IMR-90 (cell line): ENCODE results near the gene DNAH8. TPM values are rescaled to one million over a fixed set of nuclear protein-coding genes. Genes with fewer than 3 reads are reported as not detected.

ENCODE experiments used
- ATAC-seq: fragments of 200-7000 bp; cut with Tn5 transposase; 2 replicates; pipeline ENCODE4 v1.9.1; 2020; ENCODE audit warnings: low read depth, mild to moderate bottlenecking, moderate library complexity
- BruUV-seq: library from RNA; stranded (reverse); fragments of 400-500 nt; replicated peaks from 2 replicates; lab custom pipeline; 2021; lab: Mats Ljungman, UMichigan
- CTCF ChIA-PET: fragments of 300-600 bp; formaldehyde crosslinking; extraction: SDS; loops from one replicate; lab custom pipeline; 2021; ENCODE audit warnings: antibody characterized with exemption; lab: Yijun Ruan, JAX
- POLR2A ChIA-PET: fragments of 300-600 bp; sonication (Branson Sonifier 250); formaldehyde crosslinking; loops from one replicate; lab custom pipeline; 2022; ENCODE audit warnings: antibody characterized with exemption; ENCODE audit not compliant: unreplicated experiment; lab: Charles Lee
- DNase-seq: peaks from one replicate; pipeline ENCODE4 v3.0.0; 2013
- H2AFZ ChIP-seq: replicated peaks from 2 replicates; pipeline ENCODE3; 2013; ENCODE audit warnings: low read length, mild to moderate bottlenecking; ENCODE audit not compliant: poor library complexity
- H2AK5ac ChIP-seq: 2 replicates; pipeline ENCODE4 v1.6.1; 2013; ENCODE audit warnings: low read depth, low read length, inconsistent platforms
- H2AK9ac ChIP-seq: replicated peaks from 2 replicates; pipeline ENCODE3; 2013; ENCODE audit warnings: mild to moderate bottlenecking, low read depth, low read length, moderate library complexity; ENCODE audit not compliant: poor library complexity
- H2BK120ac ChIP-seq: 2 replicates; pipeline ENCODE4 v1.6.1; 2013; ENCODE audit warnings: low read depth, low read length, inconsistent platforms
- H2BK15ac ChIP-seq: 3 replicates; pipeline ENCODE4 v1.6.1; 2013; ENCODE audit warnings: low read depth, low read length, inconsistent platforms
- H2BK20ac ChIP-seq: 2 replicates; pipeline ENCODE4 v1.6.1; 2013; ENCODE audit warnings: low read depth, mild to moderate bottlenecking, inconsistent platforms, low read length, moderate library complexity
- H2BK5ac ChIP-seq: 2 replicates; pipeline ENCODE4 v1.6.1; 2013; ENCODE audit warnings: mild to moderate bottlenecking, low read depth, low read length, inconsistent platforms; ENCODE audit not compliant: poor library complexity, severe bottlenecking
- H3K14ac ChIP-seq: replicated peaks from 2 replicates; pipeline ENCODE4 v1.6.1; 2013; ENCODE audit warnings: low read depth, low read length, inconsistent platforms
- H3K18ac ChIP-seq: 2 replicates; pipeline ENCODE4 v1.6.1; 2013; ENCODE audit warnings: low read depth, low read length, control low read depth
- H3K23ac ChIP-seq: 2 replicates; pipeline ENCODE4 v1.6.1; 2013; ENCODE audit warnings: low read depth, low read length, inconsistent platforms
- H3K27ac ChIP-seq: 2 replicates; pipeline ENCODE4 v1.5.1; 2013; ENCODE audit warnings: mild to moderate bottlenecking, control low read depth, low read length; ENCODE audit not compliant: insufficient read depth
- H3K27me3 ChIP-seq: 2 replicates; pipeline ENCODE4 v1.6.1; 2013; ENCODE audit warnings: low read length; ENCODE audit not compliant: control insufficient read depth, insufficient read depth
- H3K36me3 ChIP-seq: 2 replicates; pipeline ENCODE4 v1.6.1; 2013; ENCODE audit warnings: low read length, mixed read lengths; ENCODE audit not compliant: control insufficient read depth, insufficient read depth
- H3K4ac ChIP-seq: 2 replicates; pipeline ENCODE4 v1.6.1; 2013; ENCODE audit warnings: low read depth, low read length, inconsistent platforms
- H3K4me1 ChIP-seq: 2 replicates; pipeline ENCODE4 v1.6.1; 2013; ENCODE audit warnings: low read length, mixed read lengths; ENCODE audit not compliant: control insufficient read depth, insufficient read depth
- H3K4me2 ChIP-seq: 2 replicates; pipeline ENCODE4 v1.6.1; 2013; ENCODE audit warnings: low read depth, mild to moderate bottlenecking, control low read depth, low read length, moderate library complexity
- H3K4me3 ChIP-seq: 2 replicates; pipeline ENCODE4 v1.5.1; 2013; ENCODE audit warnings: low read depth, mild to moderate bottlenecking, control low read depth, low read length, moderate library complexity; ENCODE audit not compliant: insufficient read depth
- H3K56ac ChIP-seq: 2 replicates; pipeline ENCODE4 v1.6.1; 2013; ENCODE audit warnings: low read length, inconsistent platforms; ENCODE audit not compliant: insufficient read depth; ENCODE audit errors: extremely low read depth
- H3K79me1 ChIP-seq, 2 experiments: 2 replicates each; pipeline ENCODE4 v1.6.1; 2013; ENCODE audit warnings: low read length in 2 of 2, inconsistent platforms in 1 of 2, low read depth in 1 of 2
- H3K9ac ChIP-seq: 2 replicates; pipeline ENCODE4 v1.6.1; 2013; ENCODE audit warnings: low read depth, low read length, control low read depth
- H3K9me1 ChIP-seq: 2 replicates; pipeline ENCODE4 v1.6.1; 2013; ENCODE audit warnings: low read length, inconsistent platforms; ENCODE audit not compliant: insufficient read depth
- H3K9me3 ChIP-seq: 2 replicates; pipeline ENCODE4 v1.6.1; 2013; ENCODE audit warnings: low read length; ENCODE audit not compliant: control insufficient read depth, insufficient read depth
- H4K20me1 ChIP-seq: 2 replicates; pipeline ENCODE4 v1.6.1; 2013; ENCODE audit warnings: low read length, inconsistent platforms; ENCODE audit not compliant: insufficient read depth
- H4K5ac ChIP-seq: 2 replicates; pipeline ENCODE4 v1.6.1; 2013; ENCODE audit warnings: mild to moderate bottlenecking, low read depth, low read length, control low read depth
- H4K8ac ChIP-seq, 2 experiments: 2 replicates each; pipeline ENCODE4 v1.6.1; 2013; ENCODE audit warnings: low read depth in 2 of 2, low read length in 2 of 2, control low read depth in 1 of 2, inconsistent platforms in 1 of 2
- H4K91ac ChIP-seq: 2 replicates; pipeline ENCODE4 v1.6.1; 2013; ENCODE audit warnings: low read depth, low read length, inconsistent platforms; ENCODE audit not compliant: insufficient read depth
- BHLHE40 ChIP-seq: fragments of 150-350 bp; IDR thresholded peaks from 2 replicates; pipeline ENCODE4 v1.6.1; 2016; ENCODE audit warnings: mild to moderate bottlenecking, low read depth, low read length
- CEBPB ChIP-seq: IDR thresholded peaks from 2 replicates; pipeline ENCODE4 v1.6.1; 2012; ENCODE audit warnings: low read depth, low read length, improper control_type of control experiment
- FOS ChIP-seq: fragments of 150-350 bp; IDR thresholded peaks from 2 replicates; pipeline ENCODE4 v1.6.1; 2016; ENCODE audit warnings: low read depth, low read length
- MAFK ChIP-seq: IDR thresholded peaks from 2 replicates; pipeline ENCODE4 v1.6.1; 2012; ENCODE audit warnings: low read depth, low read length, improper control_type of control experiment
- MAZ ChIP-seq: IDR thresholded peaks from 2 replicates; pipeline ENCODE4 v1.6.1; 2012; ENCODE audit warnings: low read depth, mild to moderate bottlenecking, low read length, improper control_type of control experiment, moderate library complexity, borderline replicate concordance
- MXI1 ChIP-seq: IDR thresholded peaks from 2 replicates; pipeline ENCODE4 v1.6.1; 2012; ENCODE audit warnings: low read depth, mild to moderate bottlenecking, low read length, moderate library complexity, borderline replicate concordance
- POLR2A ChIP-seq: IDR thresholded peaks from 2 replicates; pipeline ENCODE4 v1.6.1; 2012; ENCODE audit warnings: mild to moderate bottlenecking, low read depth, low read length
- RAD21 ChIP-seq: IDR thresholded peaks from 2 replicates; pipeline ENCODE4 v1.6.1; 2012; ENCODE audit warnings: low read length, improper control_type of control experiment
- RCOR1 ChIP-seq: IDR thresholded peaks from 2 replicates; pipeline ENCODE4 v1.6.1; 2012; ENCODE audit warnings: mild to moderate bottlenecking, low read length, improper control_type of control experiment; ENCODE audit not compliant: insufficient replicate concordance
- RFX5 ChIP-seq: IDR thresholded peaks from 2 replicates; pipeline ENCODE4 v1.8.0; 2012; ENCODE audit warnings: low read depth, mild to moderate bottlenecking, low read length, moderate library complexity
- WGBS, 2 experiments: methylation state at CpG; one replicate each; pipeline versions ENCODE4 v1.1.5 to v1.1.7; 2013; ENCODE audit warnings: missing lambda C conversion rate in 2 of 2; ENCODE audit not compliant: insufficient read length in 1 of 2; ENCODE audit errors: extremely low coverage in 2 of 2; 5-methylcytosine and 5-hydroxymethylcytosine counted together
- dilution Hi-C: fragments of 300-500 bp; cut with HindIII; formaldehyde crosslinking; loops from one replicate; pipeline ENCODE4 v1.14.3; 2018; ENCODE audit warnings: low sequenced_read_pairs; ENCODE audit not compliant: unreplicated experiment
- in situ Hi-C: fragments of 300-500 bp; cut with MboI; formaldehyde crosslinking; loops from 3 replicates; pipeline ENCODE4 v1.14.3; 2019; ENCODE audit warnings: low sequenced_read_pairs, inconsistent platforms, mixed read lengths
- intact Hi-C: fragments of 100-400 bp; cut with micrococcal nuclease; formaldehyde crosslinking; loops from 2 replicates; pipeline ENCODE4 v1.10.0; 2022
- polyA plus RNA-seq, 3 experiments: library from polyadenylated mRNA; depleted of rRNA; stranded (reverse); fragments of >200 nt; gene quantifications; 2 replicates each; pipeline ENCODE4 v1.2.3, GENCODE V29; 2012; ENCODE audit warnings: low replicate concordance in 1 of 3
- total RNA-seq: library from RNA; depleted of rRNA; stranded (reverse); fragments of >200 nt; gene quantifications from 2 replicates; pipeline ENCODE4 v1.2.3, GENCODE V29; 2012
- TF ChIP-seq, protein P1 (sequence below): fragments of 150-350 bp; IDR thresholded peaks from 2 replicates; pipeline ENCODE4 v1.6.1; 2017; ENCODE audit warnings: mild to moderate bottlenecking, antibody characterized with exemption, low read length, low read depth
- TF ChIP-seq, protein P2 (sequence below): conservative IDR thresholded peaks from 2 replicates; pipeline ENCODE4 v1.5.1; 2012; ENCODE audit warnings: mild to moderate bottlenecking, low read depth, low read length, improper control_type of control experiment
- TF ChIP-seq, protein P3 (sequence below): fragments of 150-350 bp; IDR thresholded peaks from 2 replicates; pipeline ENCODE4 v1.6.1; 2016; ENCODE audit warnings: low read depth, mild to moderate bottlenecking, low read length, moderate library complexity, borderline replicate concordance

The DNAH8 gene
- total and polyA plus RNA-seq, 2 of the 4 experiments (the other 2 are of a cell fraction) = not detected

DNA sequence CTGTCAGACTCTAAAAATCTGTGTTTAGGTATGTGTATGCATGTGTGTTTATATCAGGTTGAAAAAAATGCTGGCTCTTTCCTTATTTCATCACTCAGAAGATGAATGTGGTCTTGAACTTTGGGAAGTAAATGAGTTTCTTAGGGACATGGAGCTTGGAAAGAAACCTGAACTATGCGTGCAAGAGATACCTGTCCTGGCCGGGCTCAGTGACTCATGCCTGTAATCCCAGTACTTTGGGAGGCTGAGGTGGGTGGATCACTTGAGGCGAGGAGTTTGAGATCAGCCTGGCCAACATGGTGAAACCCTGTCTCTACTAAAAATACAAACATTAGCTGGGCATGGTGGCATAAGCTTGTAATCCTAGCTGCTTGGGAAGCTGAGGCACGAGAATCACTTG, 329.1 kb downstream of the DNAH8 start:
- H2BK120ac ChIP-seq = no peak overlapping the region
- H3K79me1 ChIP-seq = no peaks in the 10 kb centered on the region
- no peak overlapping the region for H2AK5ac ChIP-seq
- no peak overlapping the region for H4K91ac ChIP-seq
- no peak for ATAC-seq
- H3K27me3 ChIP-seq = peaks cover 23% of the 10 kb centered on the region
- no peak overlapping the region for H3K23ac ChIP-seq
- no TSS peak for BruUV-seq
- H3K4me1 ChIP-seq = no peaks in the 10 kb centered on the region
- no peak overlapping the region for H4K5ac ChIP-seq
- 43% methylated on average over 1 of the region's 4 CpGs; no CpG with 5 or more reads in 1 of the 2 experiments for WGBS, 2 experiments
- H3K36me3 ChIP-seq = no peaks in the 10 kb centered on the region
- no peak overlapping the region for H2BK5ac ChIP-seq
- no peak overlapping the region for H3K9ac ChIP-seq
- H3K9me3 ChIP-seq = no peaks in the 10 kb centered on the region
- no peak overlapping the region for H3K18ac ChIP-seq
- no peak overlapping the region for H3K4ac ChIP-seq
- H3K4me2 ChIP-seq = no peak overlapping the region
- H4K20me1 ChIP-seq = no peaks in the 10 kb centered on the region
- H3K4me3 ChIP-seq = no peak overlapping the region
- ChIA-PET POLR2A (no interaction called here), CTCF (no interaction called here)
- no peak overlapping the region for H3K27ac ChIP-seq
- DNase-seq = no peak
- dilution Hi-C loops (no loop called here), intact Hi-C loops (no loop called here), in situ Hi-C loops (no loop called here)
- H3K9me1 ChIP-seq = no peaks in the 10 kb centered on the region
- H3K56ac ChIP-seq = no peak overlapping the region
- no peak overlapping the region for H2BK15ac ChIP-seq
- TF ChIP-seq BHLHE40 (no peak), MAFK (no peak), POLR2A (no peak), MXI1 (no peak), CEBPB (no peak), RAD21 (no peak), RCOR1 (no peak), MAZ (no peak), FOS (no peak), RFX5 (no peak)
- TF ChIP-seq, protein P1, sequence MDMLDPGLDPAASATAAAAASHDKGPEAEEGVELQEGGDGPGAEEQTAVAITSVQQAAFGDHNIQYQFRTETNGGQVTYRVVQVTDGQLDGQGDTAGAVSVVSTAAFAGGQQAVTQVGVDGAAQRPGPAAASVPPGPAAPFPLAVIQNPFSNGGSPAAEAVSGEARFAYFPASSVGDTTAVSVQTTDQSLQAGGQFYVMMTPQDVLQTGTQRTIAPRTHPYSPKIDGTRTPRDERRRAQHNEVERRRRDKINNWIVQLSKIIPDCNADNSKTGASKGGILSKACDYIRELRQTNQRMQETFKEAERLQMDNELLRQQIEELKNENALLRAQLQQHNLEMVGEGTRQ = no peak
- TF ChIP-seq, protein P2, sequence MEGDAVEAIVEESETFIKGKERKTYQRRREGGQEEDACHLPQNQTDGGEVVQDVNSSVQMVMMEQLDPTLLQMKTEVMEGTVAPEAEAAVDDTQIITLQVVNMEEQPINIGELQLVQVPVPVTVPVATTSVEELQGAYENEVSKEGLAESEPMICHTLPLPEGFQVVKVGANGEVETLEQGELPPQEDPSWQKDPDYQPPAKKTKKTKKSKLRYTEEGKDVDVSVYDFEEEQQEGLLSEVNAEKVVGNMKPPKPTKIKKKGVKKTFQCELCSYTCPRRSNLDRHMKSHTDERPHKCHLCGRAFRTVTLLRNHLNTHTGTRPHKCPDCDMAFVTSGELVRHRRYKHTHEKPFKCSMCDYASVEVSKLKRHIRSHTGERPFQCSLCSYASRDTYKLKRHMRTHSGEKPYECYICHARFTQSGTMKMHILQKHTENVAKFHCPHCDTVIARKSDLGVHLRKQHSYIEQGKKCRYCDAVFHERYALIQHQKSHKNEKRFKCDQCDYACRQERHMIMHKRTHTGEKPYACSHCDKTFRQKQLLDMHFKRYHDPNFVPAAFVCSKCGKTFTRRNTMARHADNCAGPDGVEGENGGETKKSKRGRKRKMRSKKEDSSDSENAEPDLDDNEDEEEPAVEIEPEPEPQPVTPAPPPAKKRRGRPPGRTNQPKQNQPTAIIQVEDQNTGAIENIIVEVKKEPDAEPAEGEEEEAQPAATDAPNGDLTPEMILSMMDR = no peak
- TF ChIP-seq, protein P3, sequence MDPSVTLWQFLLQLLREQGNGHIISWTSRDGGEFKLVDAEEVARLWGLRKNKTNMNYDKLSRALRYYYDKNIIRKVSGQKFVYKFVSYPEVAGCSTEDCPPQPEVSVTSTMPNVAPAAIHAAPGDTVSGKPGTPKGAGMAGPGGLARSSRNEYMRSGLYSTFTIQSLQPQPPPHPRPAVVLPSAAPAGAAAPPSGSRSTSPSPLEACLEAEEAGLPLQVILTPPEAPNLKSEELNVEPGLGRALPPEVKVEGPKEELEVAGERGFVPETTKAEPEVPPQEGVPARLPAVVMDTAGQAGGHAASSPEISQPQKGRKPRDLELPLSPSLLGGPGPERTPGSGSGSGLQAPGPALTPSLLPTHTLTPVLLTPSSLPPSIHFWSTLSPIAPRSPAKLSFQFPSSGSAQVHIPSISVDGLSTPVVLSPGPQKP = no peak
- no peak overlapping the region for H4K8ac ChIP-seq
- no peak overlapping the region for H3K14ac ChIP-seq
- H2AK9ac ChIP-seq = no peak overlapping the region
- H2BK20ac ChIP-seq = no peak overlapping the region
- no peak overlapping the region for H2AFZ ChIP-seq
